HG03565 (cell line): ENCODE data around the gene SLC25A10.
"Not testable (repeated sequence)": the region's sequence is repeated elsewhere in the genome, so short reads cannot be mapped to it uniquely, and the experiment has no call there.

Source experiments
- ATAC-seq: cut with Tn5 transposase; IDR thresholded peaks from one replicate; pipeline ENCODE4 v1.9.1; 2021; ENCODE audit warnings: mild to moderate bottlenecking, moderate library complexity; ENCODE audit not compliant: unreplicated experiment

The SLC25A10 gene

DNA sequence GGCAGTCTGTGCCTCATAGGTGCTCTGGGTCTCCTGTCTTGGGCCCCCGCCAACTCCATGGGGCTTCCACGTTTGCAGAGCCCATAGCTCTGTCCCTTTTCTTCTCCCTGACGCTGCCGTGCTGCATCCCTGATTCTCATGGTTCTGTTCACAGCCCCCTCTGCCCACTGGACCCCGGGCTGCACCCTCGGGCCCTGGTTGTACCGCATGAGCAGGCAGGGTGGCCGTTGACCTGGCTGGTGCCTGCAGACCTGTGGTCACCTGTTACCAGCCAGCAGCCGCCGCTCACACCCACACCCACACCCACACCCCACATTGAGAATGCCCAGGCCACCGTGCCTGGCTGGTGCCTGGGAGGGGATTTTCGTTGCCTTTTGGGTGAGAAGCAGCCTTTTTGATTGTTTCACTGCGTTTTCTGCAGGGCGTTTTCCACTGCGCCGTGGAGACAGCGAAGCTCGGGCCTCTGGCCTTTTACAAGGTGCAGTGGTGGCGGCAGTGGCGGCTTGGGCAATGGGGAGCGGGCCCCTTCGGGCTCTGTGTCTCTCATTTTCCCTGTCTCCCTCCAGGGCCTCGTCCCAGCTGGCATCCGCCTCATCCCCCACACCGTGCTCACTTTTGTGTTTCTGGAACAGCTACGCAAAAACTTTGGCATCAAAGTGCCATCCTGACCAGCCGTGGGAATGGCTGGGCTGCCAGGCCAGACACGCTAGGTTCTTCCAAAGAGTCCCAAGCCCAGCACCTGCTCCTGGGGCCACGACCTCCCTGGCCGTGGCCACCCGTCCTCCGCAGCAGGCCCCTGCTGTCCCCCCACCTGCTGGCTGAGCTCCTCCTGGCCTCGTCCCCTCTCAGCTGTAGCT, 7.6 kb downstream of the SLC25A10 start:
- no peak for ATAC-seq

- ATAC-seq, result no peak
These were observed 8.4 kb downstream of the SLC25A10 start for GRCh38 chr17:81720267-81721071.

DNA sequence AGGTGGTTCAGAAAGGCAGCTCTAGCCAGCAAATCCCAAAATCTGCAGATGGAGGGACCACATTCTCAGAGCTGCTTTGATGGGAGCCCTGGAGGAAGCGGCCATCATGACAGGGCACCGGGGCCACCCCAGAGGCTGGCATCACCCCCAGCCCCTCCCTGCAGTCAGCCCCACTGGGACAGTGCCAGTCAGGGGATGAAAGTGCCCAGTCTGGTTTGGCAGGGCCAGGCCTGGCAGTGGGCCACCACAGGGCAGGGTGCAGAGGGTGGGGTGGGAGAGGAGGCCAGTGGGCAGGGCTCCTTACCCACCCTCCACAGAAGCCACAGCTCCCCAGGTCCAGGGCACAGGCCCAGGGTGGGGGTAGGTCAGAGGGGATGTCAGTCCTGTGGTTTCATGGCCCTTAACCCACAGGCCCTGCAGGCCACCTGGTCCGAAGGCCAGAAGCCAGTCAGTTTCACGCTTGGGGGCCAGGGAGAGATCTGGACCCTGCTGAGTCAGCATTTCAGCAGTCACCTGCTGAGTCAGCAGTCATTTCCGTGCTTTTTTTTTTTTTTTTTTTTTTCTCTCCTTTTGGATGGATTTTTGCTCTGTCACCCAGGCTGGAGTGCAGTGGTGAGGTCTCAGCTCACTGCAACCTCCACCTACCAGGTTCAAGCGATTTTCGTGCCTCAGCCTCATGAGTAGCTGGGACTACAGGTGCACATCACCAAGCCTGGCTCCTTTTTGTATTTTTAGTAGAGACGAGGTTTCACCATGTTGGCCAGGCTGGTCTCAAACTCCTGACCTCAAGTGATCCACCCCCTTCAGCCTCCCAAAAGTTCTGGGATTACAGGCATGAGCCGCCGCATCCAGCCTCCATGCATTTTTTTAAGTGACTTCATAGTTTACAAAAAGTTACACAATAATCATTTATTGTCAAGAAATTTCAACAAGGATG, 10.4 kb downstream of the SLC25A10 start:
- ATAC-seq, result no peak

- ATAC-seq, result no peak
These were observed 11.6 kb downstream of the SLC25A10 start for GRCh38 chr17:81723651-81724209.

GRCh38 chr17:81725439-81725838, 13.4 kb downstream of the SLC25A10 start:
- ATAC-seq, result no peak

GRCh38 chr17:81726004-81726403, 13.9 kb downstream of the SLC25A10 start:
- no peak for ATAC-seq

DNA sequence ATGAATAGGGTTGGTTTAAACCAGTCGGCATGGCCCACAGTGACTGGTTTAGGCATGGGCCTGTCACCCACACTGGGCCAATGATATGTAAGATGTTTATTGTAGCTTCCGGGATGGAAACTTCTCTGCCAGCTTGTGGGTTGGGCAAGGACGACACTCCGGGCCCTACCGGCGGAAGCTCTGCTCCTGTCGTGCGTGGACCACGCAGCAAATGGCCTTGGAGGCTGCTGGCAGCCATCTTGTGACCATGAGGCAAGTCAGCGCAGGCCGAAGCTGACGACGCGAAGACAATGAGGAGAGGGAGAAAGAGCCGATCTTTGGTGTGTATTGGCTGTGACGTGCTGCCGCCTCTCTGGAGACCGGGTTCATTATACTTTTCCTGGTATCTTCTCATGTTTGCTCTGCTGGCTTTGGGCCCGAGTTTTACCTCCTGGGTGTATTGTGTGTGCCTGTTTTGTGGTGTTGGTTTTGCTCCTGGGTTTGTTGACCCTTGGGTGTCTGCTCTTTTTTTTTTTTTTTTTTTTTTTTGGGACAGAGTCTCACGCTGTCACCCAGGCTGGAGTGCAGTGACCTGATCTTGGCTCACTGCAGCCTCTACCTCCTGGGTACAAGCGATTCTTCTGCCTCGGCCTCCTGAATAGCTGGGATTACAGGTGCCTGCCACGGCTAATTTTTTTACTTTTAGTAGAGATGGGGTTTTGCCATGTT, 15.4 kb downstream of the SLC25A10 start:
- ATAC-seq, result no peak

GRCh38 chr17:81733507-81734404, 21.7 kb downstream of the SLC25A10 start:
- ATAC-seq, result no peak

- no peak for ATAC-seq
These were observed 22.6 kb downstream of the SLC25A10 start for GRCh38 chr17:81734405-81735263.

GRCh38 chr17:81735264-81736102, 23.4 kb downstream of the SLC25A10 start:
- no peak for ATAC-seq

GRCh38 chr17:81737947-81738800, 26.1 kb downstream of the SLC25A10 start:
- no peak for ATAC-seq

- ATAC-seq, result no peak
These were observed 26.8 kb downstream of the SLC25A10 start for GRCh38 chr17:81738801-81739393.

GRCh38 chr17:81739593-81739992, 27.5 kb downstream of the SLC25A10 start:
- ATAC-seq, result not testable (repeated sequence)

GRCh38 chr17:81740395-81740961, 28.4 kb downstream of the SLC25A10 start:
- no peak for ATAC-seq

GRCh38 chr17:81741049-81741593, 29.0 kb downstream of the SLC25A10 start:
- ATAC-seq, result no peak
